NCI-H2196 treated with DMSO at 0.1 percent for 48 hours (cell line): ENCODE data around the gene DAW1.

Experiments
- DNase-seq: peaks from one replicate; lab custom pipeline; 2025; ENCODE audit not compliant: unreplicated experiment; lab: John Stamatoyannopoulos, UW

The DAW1 gene

DNA sequence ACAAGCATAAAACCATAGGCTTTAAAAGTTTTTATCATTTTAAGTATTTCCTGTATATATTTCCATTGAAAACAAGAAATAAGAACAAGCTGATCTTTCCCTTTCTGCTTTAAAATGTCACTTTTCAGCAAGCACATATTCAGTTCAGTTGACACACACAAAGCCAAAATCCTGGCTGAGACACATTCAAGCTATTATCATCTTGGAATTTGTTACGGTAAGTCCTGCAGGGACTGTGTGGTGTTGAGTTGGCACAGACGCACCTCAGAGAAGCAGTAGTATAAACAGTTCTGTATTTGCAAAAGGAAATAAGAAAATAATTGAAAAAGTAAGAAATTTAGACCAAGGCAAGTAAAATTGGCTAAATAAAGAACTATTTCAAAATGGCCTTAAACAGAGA lies 10.4 kb upstream of the DAW1 start:
- no peak for DNase-seq

DNA sequence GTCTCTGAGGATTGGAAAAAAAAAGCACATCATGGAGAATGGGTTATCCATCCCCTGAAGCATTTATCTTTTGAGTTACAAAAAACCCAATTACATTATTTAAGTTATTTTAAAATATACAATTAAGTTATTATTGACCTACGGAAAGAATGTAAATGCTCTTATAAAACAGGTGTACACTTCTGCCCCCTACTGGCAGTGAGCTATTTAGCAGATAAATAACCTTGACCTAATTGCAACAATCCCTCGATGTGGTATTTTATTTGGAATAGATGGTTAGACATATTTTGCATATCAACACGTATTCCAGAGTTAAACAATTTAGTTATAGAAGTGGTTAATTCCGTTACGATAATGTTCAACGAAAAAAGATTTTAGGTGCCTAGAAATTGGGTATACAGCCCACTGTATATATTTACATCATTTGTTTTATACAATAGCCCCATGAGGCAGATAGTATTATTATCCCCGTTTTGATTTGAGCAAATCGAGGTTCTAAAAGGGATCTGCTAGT lies 9.1 kb upstream of the DAW1 start:
- no peak for DNase-seq

DNA sequence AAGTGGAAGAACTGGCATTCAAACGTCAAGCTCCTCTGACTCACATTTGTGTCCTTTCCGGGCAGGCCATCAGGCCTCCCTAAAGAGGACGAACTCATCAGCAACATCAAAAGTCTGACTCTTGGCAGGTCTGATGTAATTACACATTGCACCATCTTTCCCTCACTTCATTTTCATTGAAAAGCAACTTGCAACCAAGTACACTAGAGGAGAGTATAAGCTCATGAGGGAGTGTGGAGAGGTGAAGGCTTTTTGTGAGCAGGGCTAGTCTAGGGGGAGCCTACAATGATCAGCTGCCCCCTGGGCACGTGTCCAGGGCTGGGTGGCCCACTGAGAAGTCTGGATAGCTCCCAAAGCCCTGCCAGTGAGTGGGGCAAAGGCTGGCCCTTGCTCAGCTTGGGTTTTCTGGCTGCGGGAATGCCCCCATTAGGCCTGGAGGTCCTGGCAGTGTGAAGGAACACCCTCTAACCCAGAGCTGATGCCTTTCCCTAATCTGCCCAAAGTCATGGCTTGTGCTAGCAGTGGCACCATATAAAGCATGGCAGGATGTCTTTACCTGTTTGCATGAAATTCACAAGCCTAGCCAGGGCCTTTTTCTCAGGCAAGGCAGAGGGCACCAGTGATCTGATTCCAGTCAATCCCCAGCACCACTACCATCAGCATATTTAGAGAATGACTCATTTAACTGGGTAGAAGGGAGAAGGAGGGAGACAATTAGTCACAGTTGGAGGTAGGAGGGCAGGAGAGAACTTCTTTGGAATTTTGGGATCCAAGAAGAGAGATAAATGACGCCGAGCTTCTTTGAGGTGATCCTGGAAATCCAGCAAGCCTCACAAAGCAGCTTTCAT lies 8.5 kb upstream of the DAW1 start:
- no peak for DNase-seq

DNA sequence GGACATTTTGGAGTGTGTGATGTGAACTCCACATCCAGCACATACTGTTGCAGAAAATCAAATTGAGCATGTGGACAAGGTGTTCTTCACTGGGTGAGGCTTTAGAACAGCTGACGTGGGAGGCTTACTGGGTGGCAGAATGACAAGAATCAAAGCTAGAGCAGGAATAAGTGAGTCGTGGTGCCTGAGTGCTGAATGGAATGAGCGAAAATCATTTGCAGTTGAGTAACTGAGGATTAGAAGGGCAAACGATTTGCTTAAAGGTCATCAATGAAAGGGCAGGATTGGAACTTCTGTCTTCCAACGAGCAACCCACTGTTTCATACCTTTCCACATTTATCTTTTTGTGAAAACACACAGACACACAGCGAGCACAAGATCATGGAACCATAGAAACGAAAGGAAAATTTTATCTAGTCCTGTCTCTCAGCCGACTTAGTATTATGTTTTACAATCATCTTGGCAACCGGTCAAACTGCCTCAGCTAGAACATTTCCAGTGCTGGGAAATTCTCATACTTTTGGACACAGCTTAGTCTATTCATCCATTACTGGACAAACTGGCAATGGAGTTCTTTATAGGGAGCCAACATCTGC lies 7.2 kb upstream of the DAW1 start:
- no peak for DNase-seq

DNA sequence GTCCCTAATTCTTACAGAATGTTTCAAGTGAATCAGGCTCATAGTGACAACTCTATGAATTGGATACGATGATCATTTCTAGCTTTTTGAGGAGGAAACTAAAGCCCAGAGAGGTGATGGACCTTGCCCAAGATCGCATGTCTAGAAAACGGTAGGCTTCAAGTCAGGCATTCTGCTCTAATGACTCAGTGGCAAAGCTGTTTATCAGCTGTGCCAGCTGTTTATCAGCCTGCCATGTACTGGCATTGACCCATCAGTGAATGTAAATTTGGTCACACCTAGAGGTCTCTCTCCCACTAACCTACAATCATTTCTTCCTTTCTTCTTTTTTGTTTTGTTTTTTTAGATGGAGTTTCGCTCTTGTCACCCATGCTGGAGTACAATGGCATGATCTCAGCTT lies 6.1 kb upstream of the DAW1 start:
- DNase-seq: no peak

DNA sequence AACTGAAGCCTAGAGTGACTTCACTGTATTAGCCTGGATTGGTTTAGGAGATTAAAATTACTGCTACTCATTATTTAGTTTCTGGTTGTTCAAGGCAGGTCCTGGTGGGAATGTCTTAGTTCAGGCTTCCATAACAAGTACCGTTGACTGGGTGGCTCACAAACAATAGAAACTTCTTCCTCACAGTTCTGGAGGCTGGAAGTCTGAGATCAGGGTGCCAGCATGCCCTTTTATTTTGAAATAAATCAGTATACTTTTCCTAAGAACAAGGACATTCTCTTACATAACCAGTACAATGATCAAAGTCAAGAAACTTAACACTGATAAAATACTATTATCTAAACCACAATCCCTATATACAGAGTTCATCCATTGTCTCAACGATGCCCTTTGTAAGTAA lies 4.0 kb upstream of the DAW1 start:
- no peak for DNase-seq

DNA sequence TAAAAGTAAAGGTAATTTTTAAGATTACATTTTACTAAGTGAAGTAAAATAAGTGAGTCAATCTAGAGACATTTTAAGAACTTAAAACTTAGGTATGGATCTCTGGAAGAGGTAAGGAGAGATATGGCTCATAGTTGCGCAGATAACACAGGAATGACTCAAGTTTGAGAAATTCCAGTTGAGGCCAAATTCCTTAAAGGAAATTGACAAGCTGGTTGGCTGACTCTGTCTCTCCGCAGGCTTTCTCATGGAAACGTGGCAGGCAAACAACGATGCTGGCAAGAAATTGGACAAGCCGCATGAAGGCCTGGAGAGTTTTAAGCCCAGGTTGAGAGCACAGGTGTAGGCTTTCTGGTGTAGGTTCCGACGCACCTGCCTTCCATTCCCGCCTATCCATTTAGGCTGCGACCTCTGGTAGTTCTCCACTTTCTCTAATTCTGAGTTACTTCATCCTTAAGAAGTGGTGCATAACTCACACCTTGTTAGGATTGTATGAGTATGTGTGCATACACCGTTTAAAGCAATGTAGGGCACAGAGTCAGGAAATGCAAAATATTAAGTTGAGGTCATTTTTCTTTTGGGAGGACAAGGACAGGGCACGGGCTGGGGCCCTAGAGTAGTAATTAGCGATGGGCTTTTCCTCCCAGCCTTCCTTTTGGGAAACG lies 589 bp upstream of the DAW1 start:
- DNase-seq: no peak

DNA sequence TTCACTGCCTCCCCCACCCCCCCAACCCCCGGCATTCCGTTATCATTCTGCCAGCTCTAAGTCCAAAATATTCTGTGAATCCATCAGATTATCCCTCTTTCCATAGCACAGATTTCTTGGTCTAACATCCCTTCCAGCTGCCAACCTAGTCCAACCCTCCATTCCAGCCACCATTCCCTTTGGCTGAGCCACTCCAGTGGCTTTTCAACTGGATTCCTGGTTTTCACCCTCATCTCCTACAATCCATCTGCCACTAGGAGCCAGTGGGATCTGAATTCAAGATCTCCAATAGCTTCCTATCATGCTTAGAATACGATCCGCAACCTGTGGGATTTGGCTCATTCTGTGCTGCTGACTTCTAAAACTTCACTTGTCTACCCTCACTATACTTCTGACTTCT lies 1.2 kb downstream of the DAW1 start:
- DNase-seq: no peak

DNA sequence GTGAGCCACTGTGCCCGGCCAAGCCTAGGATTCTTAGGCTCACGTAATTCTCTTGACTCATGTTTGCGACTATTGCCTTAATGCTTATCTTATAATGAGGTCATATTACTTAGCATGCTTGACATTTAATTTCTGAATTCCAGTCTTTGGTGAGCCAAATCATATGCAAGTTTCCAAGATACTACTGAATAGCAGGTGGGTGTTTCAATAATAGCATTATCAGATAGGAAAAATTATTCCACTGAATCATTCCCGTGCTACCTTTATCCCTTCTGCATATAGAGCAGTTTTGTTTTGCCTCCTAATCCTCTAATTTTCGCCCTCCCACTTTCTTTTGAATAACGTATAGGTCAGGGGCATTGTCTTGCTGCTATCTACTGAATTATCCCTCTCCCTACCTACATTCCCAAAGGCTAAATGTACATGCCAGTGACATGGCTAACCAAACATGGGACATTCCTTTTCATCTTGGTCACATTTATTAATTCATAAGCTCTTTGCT lies 4.9 kb downstream of the DAW1 start:
- no peak for DNase-seq

DNA sequence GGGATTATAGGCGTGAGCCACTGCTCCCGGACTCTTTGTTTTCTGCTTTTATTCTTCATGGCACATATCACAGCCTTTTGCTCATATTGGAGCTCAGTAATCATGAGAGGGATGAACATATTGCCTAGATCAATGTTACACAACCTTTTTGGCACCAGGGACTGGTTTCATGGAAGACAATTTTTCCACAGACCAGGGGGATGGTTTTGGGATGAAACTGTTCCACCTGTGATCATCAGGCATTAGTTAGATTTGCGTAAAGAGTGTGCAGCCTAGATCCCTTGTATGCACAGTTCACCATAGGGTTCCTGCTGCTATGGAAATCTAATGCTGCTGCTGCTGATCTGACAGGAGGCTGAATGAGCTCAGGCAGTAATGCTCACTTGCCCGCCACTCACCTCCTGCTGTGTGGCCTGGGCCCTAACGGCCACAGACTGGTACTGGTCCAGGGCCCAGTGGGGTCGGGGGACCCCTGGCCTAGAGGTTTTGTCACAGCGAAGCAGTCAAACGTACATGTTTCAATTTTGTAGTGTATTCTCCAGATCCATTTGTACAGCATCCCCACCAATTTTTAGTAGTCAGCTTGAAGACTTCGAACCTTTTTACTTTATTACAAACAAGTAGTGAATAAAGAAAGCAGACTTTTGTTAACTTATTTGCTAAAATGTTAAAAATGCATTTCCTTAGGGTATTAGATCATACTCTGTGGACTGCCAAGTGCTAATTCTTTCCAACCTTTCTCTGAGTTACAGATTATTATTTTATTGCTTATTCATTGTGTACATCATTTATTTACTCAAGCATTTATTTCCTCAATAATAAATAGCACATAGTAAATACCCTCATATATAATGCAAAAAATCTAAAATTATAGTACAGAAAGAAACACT lies 6.2 kb downstream of the DAW1 start:
- DNase-seq: no peak

DNA sequence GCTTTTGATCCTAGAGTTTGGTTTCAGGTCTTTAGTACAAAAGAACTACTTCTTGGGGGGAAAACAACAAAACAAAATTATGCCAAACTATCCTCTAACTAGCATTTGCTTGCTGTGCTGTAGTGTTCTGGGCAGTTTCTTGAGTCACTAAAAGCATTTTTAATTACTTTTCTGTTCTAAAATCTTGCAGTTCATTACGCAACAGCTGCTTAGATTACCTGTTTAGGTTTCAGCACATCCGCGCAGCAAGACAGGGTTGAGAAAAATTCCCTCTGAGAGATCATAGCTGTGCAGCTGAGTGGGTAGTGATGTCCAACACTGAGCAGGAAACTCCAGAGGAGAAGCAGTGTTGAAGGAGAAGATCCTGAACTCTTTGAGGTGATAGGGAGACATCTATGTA lies 9.0 kb downstream of the DAW1 start:
- no peak for DNase-seq

DNA sequence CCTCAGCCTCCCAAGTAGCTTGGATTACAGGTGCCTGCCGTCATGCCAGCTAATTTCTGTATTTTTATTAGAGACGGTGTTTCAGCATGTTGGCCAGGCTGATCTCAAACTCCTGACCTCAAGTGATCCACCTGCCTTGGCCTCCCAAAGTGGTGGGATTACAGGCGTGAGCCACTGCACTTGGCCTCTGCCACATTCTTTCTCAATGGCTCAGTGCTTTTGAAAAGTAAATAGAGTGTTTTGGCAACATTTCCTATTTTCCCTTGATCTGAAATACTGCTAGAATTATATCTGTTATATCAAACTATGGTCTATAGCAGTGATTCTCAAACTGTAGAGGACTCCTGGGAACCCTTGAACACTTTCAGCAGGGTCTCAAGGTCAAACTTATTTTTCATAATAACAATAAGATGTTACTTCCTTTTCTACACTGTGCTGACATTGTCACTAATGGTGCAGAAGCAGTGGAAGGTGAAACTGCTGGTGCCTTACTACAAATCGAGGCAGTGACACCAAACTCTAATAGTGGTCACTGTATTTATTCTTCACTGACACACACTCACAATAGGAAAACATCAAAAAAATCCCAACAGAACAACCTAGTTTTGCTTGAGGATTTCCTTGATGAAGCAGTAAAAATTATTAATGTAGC lies 10.6 kb downstream of the DAW1 start:
- DNase-seq: no peak

DNA sequence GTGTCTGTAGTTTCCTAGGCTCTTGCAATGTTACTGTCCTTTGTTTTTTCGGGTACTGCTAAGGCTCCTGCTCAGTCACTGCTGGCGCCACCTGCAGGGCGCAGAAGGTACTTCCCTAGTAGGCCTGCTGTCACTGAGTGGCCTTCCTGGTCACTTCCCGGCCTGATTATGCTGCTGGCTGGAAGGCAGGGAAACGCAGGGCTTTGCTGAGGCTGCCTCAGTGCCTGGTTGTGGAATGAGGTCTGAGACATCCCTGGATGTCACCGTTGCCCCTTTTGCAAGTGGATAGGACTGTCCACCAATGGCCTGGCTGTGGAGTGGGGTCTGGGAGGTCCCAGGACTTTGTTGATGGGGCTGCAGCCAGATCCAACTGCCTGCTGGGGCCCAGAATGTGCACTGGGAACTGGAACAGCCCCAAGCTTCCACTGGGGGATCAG lies 13.1 kb downstream of the DAW1 start:
- peak; percentile 9 for DNase-seq

DNA sequence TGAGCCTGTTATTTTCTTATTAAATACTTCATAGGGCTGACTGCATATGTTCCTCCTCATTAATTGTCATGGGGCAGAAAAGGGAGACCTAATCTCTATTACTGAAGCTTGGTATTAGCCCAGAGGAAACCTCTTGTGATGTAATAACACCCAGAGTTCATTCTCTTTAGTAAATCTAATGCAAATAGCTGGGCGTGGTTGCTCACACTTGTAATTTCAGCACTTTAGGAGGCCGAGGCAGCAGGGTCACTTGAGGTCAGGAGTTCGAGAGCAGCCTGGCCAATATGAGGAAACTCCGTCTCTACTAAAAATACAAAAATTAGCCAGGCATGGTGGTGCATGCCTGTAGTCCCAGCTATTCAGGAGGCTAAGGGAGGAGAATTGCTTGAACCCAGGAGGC lies 14.7 kb downstream of the DAW1 start:
- no peak for DNase-seq

DNA sequence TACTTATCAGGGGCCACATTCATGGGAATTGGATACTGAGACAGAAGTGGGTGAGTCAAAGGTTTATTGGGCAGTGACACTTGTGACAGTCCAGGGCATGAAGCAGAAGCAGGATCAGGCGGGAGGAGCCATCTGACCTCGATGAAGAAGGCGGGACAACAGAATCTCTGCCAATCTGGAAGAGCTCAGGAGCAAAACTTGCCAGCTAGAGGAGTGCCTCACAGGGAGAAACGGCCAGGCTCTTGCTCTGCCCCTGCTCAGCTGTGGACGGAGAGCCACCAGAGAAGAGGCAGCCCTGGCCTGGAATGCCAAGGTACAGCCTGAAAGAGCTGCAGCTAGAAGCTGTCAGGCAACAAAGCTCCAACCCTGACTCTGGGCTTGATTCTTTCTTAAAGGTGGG lies 16.9 kb downstream of the DAW1 start:
- no peak for DNase-seq

DNA sequence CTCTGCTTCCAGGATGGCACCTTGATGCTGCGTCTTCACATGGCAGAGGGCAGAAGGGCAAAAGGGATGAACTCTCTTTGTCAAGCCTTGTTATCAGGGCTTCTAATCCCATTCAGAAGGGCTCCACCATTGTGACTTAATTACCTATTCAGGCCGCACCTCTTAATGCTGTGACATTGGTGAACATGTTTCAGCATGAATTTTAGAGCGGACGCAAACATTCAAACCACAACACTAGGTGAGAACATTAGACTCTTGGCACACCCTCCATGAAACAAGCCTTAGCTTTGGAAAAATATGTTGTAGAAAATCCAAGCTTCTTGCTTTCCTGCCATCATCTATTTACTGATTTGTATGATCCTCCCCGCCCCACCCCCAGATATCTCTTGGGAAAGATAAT lies 17.9 kb downstream of the DAW1 start:
- no peak for DNase-seq

DNA sequence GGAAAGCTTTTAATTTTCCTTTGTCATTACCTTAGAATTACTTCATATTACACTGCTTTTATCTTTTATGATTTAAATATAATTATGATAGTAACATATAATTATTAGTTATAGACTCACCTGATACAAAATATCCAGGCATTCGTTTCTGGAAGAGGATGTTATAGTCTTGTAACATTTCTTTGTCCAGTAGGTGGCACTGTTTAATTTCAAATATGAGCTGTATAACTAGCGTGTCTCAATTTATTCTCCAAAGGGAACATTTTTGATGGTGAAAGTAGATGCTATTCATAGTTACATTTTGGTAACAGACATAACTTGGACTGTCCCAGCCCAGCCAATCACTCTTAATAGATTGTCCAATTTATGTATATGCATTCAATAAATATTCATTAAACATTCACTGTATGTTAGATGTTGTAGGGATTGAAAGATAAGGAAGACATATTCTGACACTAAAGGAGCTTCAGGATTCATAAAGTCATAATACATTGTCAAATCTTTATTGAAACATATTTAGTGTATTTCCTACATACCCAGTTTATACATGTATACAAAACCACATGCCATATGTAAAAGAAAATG lies 19.2 kb downstream of the DAW1 start:
- no peak for DNase-seq

DNA sequence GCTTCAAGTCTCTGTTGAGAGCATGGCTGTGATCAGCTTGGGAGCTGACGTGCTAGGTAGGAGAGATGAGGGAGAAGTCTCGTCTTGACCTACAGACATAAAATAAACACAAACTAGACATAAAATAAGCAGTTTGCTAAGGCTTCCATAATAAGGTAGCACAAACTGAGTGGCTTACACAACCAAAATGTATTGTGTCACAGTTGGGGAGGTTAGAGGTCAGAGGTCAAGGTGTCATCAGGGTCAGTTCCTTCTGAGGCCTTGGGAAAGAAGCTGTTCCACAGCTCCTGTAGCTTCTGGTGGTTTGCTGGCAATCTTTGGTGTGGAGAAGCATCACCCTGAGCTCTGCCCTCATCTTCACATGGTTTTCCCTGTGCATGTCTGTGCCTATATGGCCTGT lies 20.2 kb downstream of the DAW1 start:
- no peak for DNase-seq

DNA sequence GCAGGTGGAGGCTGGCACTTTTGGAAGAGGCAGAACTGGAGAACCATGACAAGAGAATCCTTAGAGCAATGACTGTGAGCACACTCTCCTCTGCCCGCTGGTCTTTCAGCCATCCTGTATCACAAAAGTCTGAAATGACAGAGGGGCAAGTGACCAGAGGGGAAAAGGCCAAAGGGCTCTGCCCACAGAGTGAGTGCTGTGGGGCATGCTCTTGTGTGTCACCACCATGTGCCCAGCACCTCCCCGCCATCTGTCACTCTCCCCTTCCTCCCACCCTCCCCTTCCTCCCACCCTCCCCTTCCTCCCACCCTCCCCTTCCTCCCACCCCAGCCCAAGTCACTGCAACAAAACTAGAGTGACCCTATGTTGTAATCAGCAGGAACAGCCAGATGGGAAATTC lies 31.9 kb downstream of the DAW1 start:
- no peak for DNase-seq

DNA sequence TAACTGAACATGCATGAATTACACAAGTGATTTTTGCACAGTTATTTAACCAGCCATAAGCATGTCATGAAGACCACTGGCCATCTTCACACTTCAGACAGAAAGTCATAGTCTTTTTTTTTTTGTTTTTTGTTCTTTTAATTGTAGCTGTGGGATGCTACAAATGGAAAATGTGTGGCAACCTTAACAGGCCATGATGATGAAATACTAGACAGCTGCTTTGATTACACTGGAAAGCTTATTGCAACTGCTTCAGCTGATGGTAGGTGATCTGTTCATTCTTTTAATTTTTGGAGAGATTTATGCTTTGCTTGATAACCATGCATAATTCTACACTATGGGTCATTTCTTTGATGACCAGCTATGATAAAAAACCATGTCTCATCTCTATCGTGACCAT lies 35.6 kb downstream of the DAW1 start:
- DNase-seq: no peak
